ENCODE results near the gene METAP1D.
"Not testable (repeated sequence)": the region's sequence is repeated elsewhere in the genome, so short reads cannot be mapped to it uniquely, and the experiment has no call there.

Gene METAP1D

GRCh38 chr2:172102391-172103359 is 102.9 kb downstream of the METAP1D start, which contains the start of gene DLX2:
DLX2 (minus strand) TSS chr2:172102900; CDS start chr2:172102538, 362 bp downstream.
- peak; percentile 77 for DNase-seq (ENCODE audit: low read depth)

GRCh38 chr2:172103471-172104272 is 103.9 kb downstream of the METAP1D start:
- peak; percentile 85 for DNase-seq (ENCODE audit: low read depth)

- no peak for DNase-seq (ENCODE audit: low read depth)
These were observed 105.8 kb downstream of the METAP1D start for GRCh38 chr2:172105471-172106107.

GRCh38 chr2:172106108-172106961 is 106.6 kb downstream of the METAP1D start:
- DNase-seq (ENCODE audit: low read depth) = no peak

- no peak for DNase-seq (ENCODE audit: low read depth)
These were observed 108.2 kb downstream of the METAP1D start for GRCh38 chr2:172107690-172108586.

GRCh38 chr2:172108587-172108930 is 108.8 kb downstream of the METAP1D start:
- DNase-seq (ENCODE audit: low read depth) = no peak

- no peak for DNase-seq (ENCODE audit: low read depth)
These were observed 109.7 kb downstream of the METAP1D start for GRCh38 chr2:172109256-172109987.

- no peak for DNase-seq (ENCODE audit: low read depth)
These were observed 110.4 kb downstream of the METAP1D start for GRCh38 chr2:172109988-172110811.

- DNase-seq (ENCODE audit: low read depth) = peak; percentile 56
These were observed 113.9 kb downstream of the METAP1D start for GRCh38 chr2:172113617-172114016.

- not testable (repeated sequence) for DNase-seq (ENCODE audit: low read depth)
These were observed 114.4 kb downstream of the METAP1D start for GRCh38 chr2:172114176-172114575.

- DNase-seq (ENCODE audit: low read depth) = no peak
These were observed 114.8 kb downstream of the METAP1D start for GRCh38 chr2:172114579-172114978.

GRCh38 chr2:172116107-172116506 is 116.4 kb downstream of the METAP1D start:
- no peak for DNase-seq (ENCODE audit: low read depth)

GRCh38 chr2:172119089-172119488 is 119.3 kb downstream of the METAP1D start:
- peak; percentile 81 for DNase-seq (ENCODE audit: low read depth)

- DNase-seq (ENCODE audit: low read depth) = no peak
These were observed 120.4 kb downstream of the METAP1D start for GRCh38 chr2:172120118-172120517.

- no peak for DNase-seq (ENCODE audit: low read depth)
These were observed 128.7 kb downstream of the METAP1D start for GRCh38 chr2:172128484-172128883.

- no peak for DNase-seq (ENCODE audit: low read depth)
These were observed 129.7 kb downstream of the METAP1D start for GRCh38 chr2:172129404-172129803.

All from iris pigment epithelial cell (primary cell).